HEK293 (cell line): Measurements from ENCODE around the gene CORO7.

Experiments
- CTCF ChIA-PET: fragments of 350-600 bp; formaldehyde crosslinking; extraction: SDS; loops from one replicate; lab custom pipeline; 2021; ENCODE audit warnings: antibody characterized with exemption; lab: Yijun Ruan, JAX
- POLR2A ChIA-PET: fragments of 300-600 bp; formaldehyde crosslinking; extraction: SDS; loops from one replicate; lab custom pipeline; 2020; ENCODE audit warnings: antibody characterized with exemption, inconsistent platforms; lab: Yijun Ruan, JAX
- H3K27ac ChIP-seq: fragments of 200-500 bp; sonication (Bioruptor generic); 2 replicates; pipeline ENCODE4 v1.5.1; 2014; ENCODE audit warnings: low read depth, low read length, control low read depth, inconsistent platforms; ENCODE audit errors: extremely low read depth
- H3K36me3 ChIP-seq, 2 experiments: fragments of 200-500 bp in 1 of 2; sonication (Bioruptor generic) in 1 of 2; 1 replicate in 1 of 2; 2 replicates in 1 of 2; pipeline ENCODE4 v1.5.1; 2014 to 2017; ENCODE audit warnings: inconsistent platforms in 2 of 2, low read length in 2 of 2; ENCODE audit not compliant: control insufficient read depth in 2 of 2, insufficient read depth in 1 of 2
- H3K4me1 ChIP-seq: fragments of 200-500 bp; sonication (Bioruptor generic); 2 replicates; pipeline ENCODE4 v1.5.1; 2014; ENCODE audit warnings: mild to moderate bottlenecking, low read length, inconsistent platforms; ENCODE audit not compliant: control insufficient read depth, insufficient read depth
- H3K4me3 ChIP-seq: 2 replicates; pipeline ENCODE4 v1.5.1; 2011; ENCODE audit warnings: low read depth, mild to moderate bottlenecking, control low read depth, low read length, moderate library complexity
- H3K9me3 ChIP-seq: fragments of 200-500 bp; sonication (Bioruptor generic); 2 replicates; pipeline ENCODE4 v1.5.1; 2014; ENCODE audit warnings: low read depth, low read length, inconsistent platforms; ENCODE audit not compliant: control insufficient read depth, insufficient read depth
- KLF7 ChIP-seq: fragments of 450-650 bp; formaldehyde crosslinking; IDR thresholded peaks from 2 replicates; pipeline ENCODE4 v1.5.1; 2016; ENCODE audit warnings: missing biosample characterization, missing genetic modification characterization, borderline replicate concordance
- KLF9 ChIP-seq: fragments of 450-650 bp; formaldehyde crosslinking; IDR thresholded peaks from 2 replicates; pipeline ENCODE4 v1.5.1; 2016; ENCODE audit warnings: missing biosample characterization, missing genetic modification characterization, low read depth
- PBX3 ChIP-seq: sonication (generic); formaldehyde crosslinking; IDR thresholded peaks from 2 replicates; pipeline ENCODE4 v1.8.1; 2022; ENCODE audit warnings: mild to moderate bottlenecking, moderate library complexity, missing genetic modification reagents
- SCRT2 ChIP-seq: fragments of 450-650 bp; formaldehyde crosslinking; IDR thresholded peaks from 2 replicates; pipeline ENCODE4 v1.5.1; 2016; ENCODE audit warnings: missing biosample characterization, missing genetic modification characterization
- SETDB1 ChIP-seq: IDR thresholded peaks from one replicate; pipeline ENCODE4 v1.6.1; 2017; ENCODE audit warnings: mild to moderate bottlenecking, low read length, moderate library complexity, mixed read lengths; ENCODE audit not compliant: insufficient read length
- SP2 ChIP-seq: fragments of 450-650 bp; formaldehyde crosslinking; IDR thresholded peaks from 2 replicates; pipeline ENCODE4 v1.5.1; 2016; ENCODE audit warnings: missing biosample characterization, missing genetic modification characterization
- TCF7L2 ChIP-seq: IDR thresholded peaks from 2 replicates; pipeline ENCODE4 v1.6.1; 2011; ENCODE audit warnings: low read depth, mild to moderate bottlenecking, inconsistent platforms, low read length, moderate library complexity, borderline replicate concordance
- ZBTB10 ChIP-seq: fragments of 450-650 bp; formaldehyde crosslinking; IDR thresholded peaks from 2 replicates; pipeline ENCODE4 v1.5.1; 2016; ENCODE audit warnings: missing biosample characterization, missing genetic modification characterization
- ZFP69B ChIP-seq: fragments of 450-650 bp; formaldehyde crosslinking; IDR thresholded peaks from 2 replicates; pipeline ENCODE4 v1.5.1; 2016; ENCODE audit warnings: missing biosample characterization, missing genetic modification characterization
- ZNF146 ChIP-seq: fragments of 450-650 bp; formaldehyde crosslinking; IDR thresholded peaks from 2 replicates; pipeline ENCODE4 v1.5.1; 2016; ENCODE audit warnings: missing biosample characterization, missing genetic modification characterization
- ZNF184 ChIP-seq: fragments of 450-650 bp; IDR thresholded peaks from 2 replicates; pipeline ENCODE4 v1.5.1; 2018; ENCODE audit warnings: missing biosample characterization, mild to moderate bottlenecking, missing genetic modification characterization
- ZNF514 ChIP-seq: fragments of 450-650 bp; formaldehyde crosslinking; IDR thresholded peaks from 2 replicates; pipeline ENCODE4 v1.5.1; 2016; ENCODE audit warnings: missing biosample characterization, missing genetic modification characterization
- ZNF585B ChIP-seq: fragments of 450-650 bp; formaldehyde crosslinking; IDR thresholded peaks from 2 replicates; pipeline ENCODE4 v1.5.1; 2016; ENCODE audit warnings: missing biosample characterization, missing genetic modification characterization
- ZNF623 ChIP-seq: fragments of 450-650 bp; formaldehyde crosslinking; IDR thresholded peaks from 2 replicates; pipeline ENCODE4 v1.5.1; 2016; ENCODE audit warnings: missing biosample characterization, missing genetic modification characterization
- ZNF664 ChIP-seq: fragments of 450-650 bp; formaldehyde crosslinking; IDR thresholded peaks from 2 replicates; pipeline ENCODE4 v1.5.1; 2016; ENCODE audit warnings: missing biosample characterization, missing genetic modification characterization
- ZNF677 ChIP-seq: fragments of 450-650 bp; IDR thresholded peaks from 2 replicates; pipeline ENCODE4 v1.5.0; 2018; ENCODE audit warnings: missing biosample characterization, mild to moderate bottlenecking, missing genetic modification characterization, moderate library complexity
- ZSCAN16 ChIP-seq: fragments of 450-650 bp; formaldehyde crosslinking; IDR thresholded peaks from 2 replicates; pipeline ENCODE4 v1.5.1; 2016; ENCODE audit warnings: missing biosample characterization, missing genetic modification characterization
- ZSCAN18 ChIP-seq: fragments of 450-650 bp; formaldehyde crosslinking; IDR thresholded peaks from 2 replicates; pipeline ENCODE4 v1.5.1; 2016; ENCODE audit warnings: missing biosample characterization, missing genetic modification characterization
- ZXDB ChIP-seq: fragments of 450-650 bp; formaldehyde crosslinking; IDR thresholded peaks from 2 replicates; pipeline ENCODE4 v1.5.1; 2016; ENCODE audit warnings: missing biosample characterization, missing genetic modification characterization

CORO7 gene

GRCh38 chr16:4367393-4367856 is 49.0 kb downstream of the CORO7 start:
- no peaks in the 10 kb centered on the region for H3K9me3 ChIP-seq
- H3K4me3 ChIP-seq, result no peak overlapping the region
- TF ChIP-seq ZNF623, result peak; percentile 99
- TF ChIP-seq ZNF514, result no peak
- no peak overlapping the region for H3K27ac ChIP-seq
- ChIA-PET CTCF (interaction anchor here (1.0 to 1.2 kb wide), 3 partner anchors 8 to 79 kb away, joined by 3 read pairs; no protein-coding TSS in a partner anchor), POLR2A (no interaction called here)
- H3K36me3 ChIP-seq, result peaks cover 0 to 17% of the 10 kb centered on the region in 2 experiments; a peak in 2 of 3 replicates
- peaks cover 4% of the 10 kb centered on the region for H3K4me1 ChIP-seq

GRCh38 chr16:4366016-4366415 is 50.4 kb downstream of the CORO7 start:
- Histone ChIP-seq H3K27ac (no peak overlapping the region), H3K9me3 (no peaks in the 10 kb centered on the region), H3K4me3 (no peak overlapping the region), H3K36me3 (peaks cover 0 to 26% of the 10 kb centered on the region in 2 experiments; a peak in 2 of 3 replicates), H3K4me1 (no peaks in the 10 kb centered on the region)
- CTCF ChIA-PET, result interaction anchor here (2.0 kb wide), 1 partner anchor 37 kb away, joined by 16 read pairs; no protein-coding TSS in a partner anchor
- TF ChIP-seq ZNF585B (tag by site-specific recombination) (no peak), SCRT2 (tag by site-specific recombination) (no peak), KLF7 (no peak), PBX3 (CRISPR knock-in tag) (no peak), SP2 (tag by site-specific recombination) (no peak), ZFP69B (tag by site-specific recombination) (no peak), ZSCAN18 (tag by site-specific recombination) (no peak), KLF9 (tag by site-specific recombination) (no peak), ZXDB (no peak), ZNF146 (no peak), ZNF677 (no peak), ZSCAN16 (tag by site-specific recombination) (no peak), ZBTB10 (tag by site-specific recombination) (no peak), TCF7L2 (no peak), ZNF184 (tag by site-specific recombination) (no peak), SETDB1 (no peak), ZNF664 (no peak)
- POLR2A ChIA-PET, result interaction anchor here (0.6 to 0.7 kb wide), 2 partner anchors 34 to 112 kb away, joined by 3 to 4 read pairs; no protein-coding TSS in a partner anchor
